Neural cell (in vitro differentiated cells): Measurements from ENCODE around the gene GIMAP8. TPM values are rescaled to one million over a fixed set of nuclear protein-coding genes. Genes with fewer than 3 reads are reported as not detected.

ENCODE experiments used
- H2AFZ ChIP-seq: fragments of 200-600, 300-800 bp; sonication (generic), shearing (Covaris generic); 2 replicates; pipeline ENCODE4 v1.6.0; 2014; ENCODE audit warnings: low read depth, mild to moderate bottlenecking, antibody characterized with exemption, low read length, moderate library complexity
- H3F3A ChIP-seq: fragments of 200-600 bp; shearing (Covaris generic); 2 replicates; pipeline ENCODE4 v1.6.1; 2016; ENCODE audit warnings: mild to moderate bottlenecking, moderate library complexity, mixed read lengths, antibody characterized with exemption, low read length; ENCODE audit not compliant: insufficient read depth, poor library complexity, severe bottlenecking
- H3K27ac ChIP-seq: fragments of 200-600, 300-800 bp; sonication (generic), shearing (Covaris generic); 2 replicates; pipeline ENCODE4 v1.5.1; 2014; ENCODE audit warnings: mild to moderate bottlenecking, low read length, moderate library complexity
- H3K27me3 ChIP-seq: fragments of 300-800, 200-600 bp; sonication (generic), shearing (Covaris generic); 2 replicates; pipeline ENCODE4 v1.6.0; 2014; ENCODE audit warnings: mild to moderate bottlenecking, low read depth, low read length, moderate library complexity; ENCODE audit not compliant: insufficient read depth
- H3K36me3 ChIP-seq: fragments of 300-800, 200-600 bp; sonication (generic), shearing (Covaris generic); 2 replicates; pipeline ENCODE4 v1.5.1; 2014; ENCODE audit warnings: mild to moderate bottlenecking, antibody characterized with exemption, low read length, moderate library complexity; ENCODE audit not compliant: insufficient read depth
- H3K4me2 ChIP-seq: fragments of 300-800, 200-600 bp; sonication (generic), shearing (Covaris generic); 2 replicates; pipeline ENCODE4 v1.6.0; 2014; ENCODE audit warnings: mild to moderate bottlenecking, low read length
- H3K4me3 ChIP-seq: fragments of 300-800, 200-600 bp; sonication (generic), shearing (Covaris generic); 2 replicates; pipeline ENCODE4 v1.5.1; 2014; ENCODE audit warnings: mild to moderate bottlenecking, low read length, moderate library complexity
- H3K79me2 ChIP-seq: fragments of 200-600 bp; shearing (Covaris generic); replicated peaks from 2 replicates; pipeline ENCODE4 v1.6.0; 2014; ENCODE audit warnings: mild to moderate bottlenecking, low read length, moderate library complexity; ENCODE audit not compliant: insufficient read depth
- H3K9ac ChIP-seq: fragments of 300-800, 200-600 bp; sonication (generic), shearing (Covaris generic); 2 replicates; pipeline ENCODE4 v1.6.1; 2016; ENCODE audit warnings: mild to moderate bottlenecking, low read length, mixed read lengths
- H3K9me2 ChIP-seq: fragments of 200-600 bp; shearing (Covaris generic); 2 replicates; pipeline ENCODE4 v1.6.1; 2016; ENCODE audit warnings: mild to moderate bottlenecking, low read length, mixed read lengths; ENCODE audit not compliant: insufficient read depth
- H3K9me3 ChIP-seq: fragments of 200-600, 300-800 bp; sonication (generic), shearing (Covaris generic); 2 replicates; pipeline ENCODE4 v1.6.1; 2016; ENCODE audit warnings: mild to moderate bottlenecking, mixed run types, low read length, moderate library complexity, mixed read lengths
- H4K20me1 ChIP-seq: fragments of 200-600 bp; shearing (Covaris generic); 2 replicates; pipeline ENCODE4 v1.6.1; 2016; ENCODE audit warnings: mild to moderate bottlenecking, mixed run types; ENCODE audit not compliant: insufficient read depth
- EP300 ChIP-seq: fragments of 450-650 bp; conservative IDR thresholded peaks from 2 replicates; pipeline ENCODE4 v1.6.1; 2014; ENCODE audit warnings: antibody characterized with exemption, mild to moderate bottlenecking, moderate library complexity; ENCODE audit not compliant: poor library complexity, severe bottlenecking
- EZH2 ChIP-seq: fragments of 200-600, 300-800 bp; shearing (Covaris generic), sonication (generic); IDR thresholded peaks from 2 replicates; pipeline ENCODE4 v1.6.1; 2014; ENCODE audit warnings: antibody characterized with exemption, low read length, borderline replicate concordance, mild to moderate bottlenecking; ENCODE audit not compliant: insufficient read depth, poor library complexity, severe bottlenecking
- MXI1 ChIP-seq: fragments of 450-650 bp; conservative IDR thresholded peaks from 2 replicates; pipeline ENCODE4 v1.6.1; 2014; ENCODE audit warnings: antibody characterized with exemption, mild to moderate bottlenecking; ENCODE audit not compliant: poor library complexity, severe bottlenecking
- POLR2AphosphoS5 ChIP-seq: IDR thresholded peaks from 2 replicates; pipeline ENCODE4 v1.6.1; 2012
- RAD21 ChIP-seq: fragments of 450-650 bp; conservative IDR thresholded peaks from 2 replicates; pipeline ENCODE4 v1.6.1; 2014; ENCODE audit warnings: antibody characterized with exemption, mild to moderate bottlenecking, moderate library complexity
- REST ChIP-seq: IDR thresholded peaks from 2 replicates; pipeline ENCODE4 v1.6.1; 2012; ENCODE audit warnings: borderline replicate concordance
- SMC3 ChIP-seq: fragments of 450-650 bp; conservative IDR thresholded peaks from 2 replicates; pipeline ENCODE4 v1.6.1; 2014; ENCODE audit warnings: antibody characterized with exemption, mild to moderate bottlenecking, moderate library complexity; ENCODE audit not compliant: poor library complexity
- TAF1 ChIP-seq: IDR thresholded peaks from 2 replicates; pipeline ENCODE4 v1.6.1; 2012; ENCODE audit warnings: low read depth
- polyA plus RNA-seq: library from polyadenylated mRNA; depleted of rRNA; stranded (reverse); fragments of >200 nt; gene quantifications from 2 replicates; pipeline ENCODE4 v1.2.3, GENCODE V29; 2014
- TF ChIP-seq, protein P1 (sequence below): fragments of 450-650 bp; IDR thresholded peaks from 2 replicates; pipeline ENCODE4 v1.5.1; 2014; ENCODE audit warnings: antibody characterized with exemption, mild to moderate bottlenecking, moderate library complexity; ENCODE audit not compliant: poor library complexity, severe bottlenecking

Gene GIMAP8
- polyA plus RNA-seq, 1 donor from 2014 or later, result not detected

DNA sequence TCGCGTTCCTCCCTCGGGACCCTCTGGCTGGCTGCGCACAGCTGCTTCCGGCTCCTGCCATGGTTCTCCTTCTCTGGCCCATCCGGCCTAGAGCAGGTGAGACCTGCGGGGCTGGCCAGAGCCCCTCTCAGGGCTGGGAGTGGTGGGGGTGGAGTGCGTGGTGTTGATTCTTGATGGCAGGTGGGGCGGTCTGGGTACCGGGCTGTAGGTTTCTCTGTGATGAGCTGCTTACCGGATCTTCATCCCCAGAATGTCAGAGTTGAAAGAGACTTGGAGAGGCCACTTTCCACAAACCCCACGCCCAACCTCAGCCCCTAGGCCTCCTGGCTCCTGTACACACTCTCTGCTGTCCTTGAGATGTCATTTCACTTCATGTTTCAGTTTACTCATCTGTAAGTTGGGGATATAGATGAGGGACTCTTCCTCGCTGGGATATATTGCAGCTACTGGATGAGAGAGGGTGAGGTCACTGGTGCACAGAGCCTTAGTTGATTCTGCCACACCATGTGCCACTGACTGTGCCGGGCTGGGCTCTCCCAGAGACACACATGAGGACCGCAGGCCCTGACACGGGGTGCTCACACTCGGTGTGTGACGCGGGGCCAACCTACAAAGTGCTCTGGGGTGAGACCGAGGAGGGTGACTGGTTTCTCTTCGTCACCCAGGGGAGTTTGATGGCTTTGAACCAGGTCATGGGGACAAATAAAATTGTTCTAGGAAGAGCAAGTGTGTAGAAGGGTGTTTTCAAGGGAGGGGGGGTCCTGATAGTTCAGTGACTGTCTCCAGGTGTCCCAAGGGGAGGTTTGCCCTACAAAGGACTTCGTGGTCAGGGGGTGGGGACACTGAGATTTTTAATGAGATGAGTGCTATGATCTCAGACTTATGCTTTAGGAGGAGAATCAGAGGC, 41.8 kb upstream of the GIMAP8 start:
- H3K4me2 ChIP-seq, result no peak overlapping the region
- H3K9ac ChIP-seq, result no peak overlapping the region
- no peaks in the 10 kb centered on the region for H3F3A ChIP-seq
- H3K4me3 ChIP-seq, result no peak overlapping the region
- no peak overlapping the region for H3K27ac ChIP-seq
- H2AFZ ChIP-seq, result no peak overlapping the region
- H4K20me1 ChIP-seq, result no peaks in the 10 kb centered on the region
- no peaks in the 10 kb centered on the region for H3K9me3 ChIP-seq
- H3K79me2 ChIP-seq, result no peaks in the 10 kb centered on the region
- H3K36me3 ChIP-seq, result no peaks in the 10 kb centered on the region
- TF ChIP-seq POLR2AphosphoS5 (no peak), RAD21 (no peak), REST (no peak), EZH2 (no peak), MXI1 (no peak)
- TF ChIP-seq, protein P1, sequence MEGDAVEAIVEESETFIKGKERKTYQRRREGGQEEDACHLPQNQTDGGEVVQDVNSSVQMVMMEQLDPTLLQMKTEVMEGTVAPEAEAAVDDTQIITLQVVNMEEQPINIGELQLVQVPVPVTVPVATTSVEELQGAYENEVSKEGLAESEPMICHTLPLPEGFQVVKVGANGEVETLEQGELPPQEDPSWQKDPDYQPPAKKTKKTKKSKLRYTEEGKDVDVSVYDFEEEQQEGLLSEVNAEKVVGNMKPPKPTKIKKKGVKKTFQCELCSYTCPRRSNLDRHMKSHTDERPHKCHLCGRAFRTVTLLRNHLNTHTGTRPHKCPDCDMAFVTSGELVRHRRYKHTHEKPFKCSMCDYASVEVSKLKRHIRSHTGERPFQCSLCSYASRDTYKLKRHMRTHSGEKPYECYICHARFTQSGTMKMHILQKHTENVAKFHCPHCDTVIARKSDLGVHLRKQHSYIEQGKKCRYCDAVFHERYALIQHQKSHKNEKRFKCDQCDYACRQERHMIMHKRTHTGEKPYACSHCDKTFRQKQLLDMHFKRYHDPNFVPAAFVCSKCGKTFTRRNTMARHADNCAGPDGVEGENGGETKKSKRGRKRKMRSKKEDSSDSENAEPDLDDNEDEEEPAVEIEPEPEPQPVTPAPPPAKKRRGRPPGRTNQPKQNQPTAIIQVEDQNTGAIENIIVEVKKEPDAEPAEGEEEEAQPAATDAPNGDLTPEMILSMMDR, result no peak
- no peaks in the 10 kb centered on the region for H3K27me3 ChIP-seq
- H3K9me2 ChIP-seq, result no peaks in the 10 kb centered on the region

- Histone ChIP-seq H4K20me1 (no peaks in the 10 kb centered on the region), H3F3A (no peaks in the 10 kb centered on the region), H3K27ac (no peak overlapping the region), H3K9me3 (no peaks in the 10 kb centered on the region), H3K9ac (no peak overlapping the region), H3K9me2 (no peaks in the 10 kb centered on the region), H3K27me3 (no peaks in the 10 kb centered on the region), H3K36me3 (no peaks in the 10 kb centered on the region), H3K4me2 (no peak overlapping the region), H2AFZ (no peak overlapping the region), H3K79me2 (no peaks in the 10 kb centered on the region), H3K4me3 (no peak overlapping the region)
- TF ChIP-seq TAF1 (no peak), EZH2 (no peak), EP300 (no peak), SMC3 (no peak), MXI1 (no peak)
- TF ChIP-seq, protein P1, result no peak
These were observed 41.0 kb upstream of the GIMAP8 start for GRCh38 chr7:150409300-150410030.
